ENCODE measurements around the gene DLK2. TPM values are rescaled to one million over a fixed set of nuclear protein-coding genes. Genes with fewer than 3 reads are reported as not detected.

DLK2 gene
- total RNA-seq, 2 experiments from 2014 or later: 1.0 to 1.1 TPM

- no peaks in the 10 kb centered on the region for H3K9me3 Mint-ChIP-seq
- H3K4me1 Mint-ChIP-seq (ENCODE audit: low read depth): peaks cover 33% of the 10 kb centered on the region
- ChIA-PET CTCF (interaction anchor here (4.4 kb wide), 1 partner anchor 31 kb away, joined by 23 read pairs; no protein-coding TSS in a partner anchor), POLR2A (interaction anchor here (1.5 kb wide), 1 partner anchor 42 kb away, joined by 6 read pairs; the partner anchor contains the start of genes POLR1C and YIPF3)
- no peak overlapping the region for H3K4me3 Mint-ChIP-seq
- DNase-seq: no peak
- H3K36me3 Mint-ChIP-seq (ENCODE audit: low read depth): peaks cover 7% of the 10 kb centered on the region
- TF ChIP-seq CTCF (IDR thresholded peaks at IDR 0.05): no peak
- H3K27ac Mint-ChIP-seq: no peak overlapping the region
- no peak for ATAC-seq
- intact Hi-C loops (cut with micrococcal nuclease): no loop called here
- no peaks in the 10 kb centered on the region for H3K27me3 Mint-ChIP-seq
These were observed 20.2 kb upstream of the DLK2 start for GRCh38 chr6:43475516-43475915.

- Mint-ChIP-seq H3K27ac (no peak overlapping the region), H3K36me3 (ENCODE audit: low read depth) (peaks cover 2% of the 10 kb centered on the region), H3K4me1 (ENCODE audit: low read depth) (peaks cover 10% of the 10 kb centered on the region), H3K4me3 (no peak overlapping the region), H3K9me3 (no peaks in the 10 kb centered on the region), H3K27me3 (peaks cover 11% of the 10 kb centered on the region)
- ChIA-PET POLR2A (no interaction called here), CTCF (interaction anchor here (1.3 to 3.7 kb wide), 2 partner anchors 13 to 35 kb away, joined by 4 to 17 read pairs; no protein-coding TSS in a partner anchor)
- no peak for TF ChIP-seq CTCF (IDR thresholded peaks at IDR 0.05)
- DNase-seq (no peak), ATAC-seq (no peak)
- intact Hi-C loops (cut with micrococcal nuclease): no loop called here
These were observed 17.2 kb upstream of the DLK2 start for GRCh38 chr6:43472515-43472914.

- no peak for TF ChIP-seq CTCF (IDR thresholded peaks at IDR 0.05)
- intact Hi-C loops (cut with micrococcal nuclease): no loop called here
- no peaks in the 10 kb centered on the region for H3K9me3 Mint-ChIP-seq
- peaks cover 16% of the 10 kb centered on the region for H3K27me3 Mint-ChIP-seq
- no peak overlapping the region for H3K27ac Mint-ChIP-seq
- H3K4me1 Mint-ChIP-seq (ENCODE audit: low read depth): no peaks in the 10 kb centered on the region
- H3K36me3 Mint-ChIP-seq (ENCODE audit: low read depth): no peaks in the 10 kb centered on the region
- H3K4me3 Mint-ChIP-seq: no peak overlapping the region
- ATAC-seq: no peak
- ChIA-PET POLR2A (interaction anchor here (0.8 to 0.9 kb wide), 2 partner anchors 11 to 263 kb away, joined by 3 read pairs; no protein-coding TSS in a partner anchor), CTCF (interaction anchor here (0.9 to 3.7 kb wide), 5 partner anchors 12 to 281 kb away, joined by 4 to 17 read pairs (median 4); partner anchors contain the start of gene DLK2)
- DNase-seq: no peak
These were observed 16.1 kb upstream of the DLK2 start for GRCh38 chr6:43471399-43471798.

GRCh38 chr6:43469947-43470346 is 14.6 kb upstream of the DLK2 start:
- Mint-ChIP-seq H3K27ac (no peak overlapping the region), H3K4me1 (ENCODE audit: low read depth) (no peaks in the 10 kb centered on the region), H3K27me3 (peaks cover 17% of the 10 kb centered on the region), H3K9me3 (no peaks in the 10 kb centered on the region), H3K36me3 (ENCODE audit: low read depth) (no peaks in the 10 kb centered on the region), H3K4me3 (no peak overlapping the region)
- ChIA-PET CTCF (no interaction called here), POLR2A (interaction anchor here (0.9 to 1.0 kb wide), 2 partner anchors 10 to 16 kb away, joined by 3 read pairs; no protein-coding TSS in a partner anchor)
- intact Hi-C loops (cut with micrococcal nuclease): no loop called here
- ATAC-seq: no peak
- no peak for DNase-seq
- TF ChIP-seq CTCF (IDR thresholded peaks at IDR 0.05): no peak

- peaks cover 18% of the 10 kb centered on the region for H3K27me3 Mint-ChIP-seq
- TF ChIP-seq CTCF (IDR thresholded peaks at IDR 0.05): no peak
- H3K9me3 Mint-ChIP-seq: no peaks in the 10 kb centered on the region
- no peak overlapping the region for H3K4me3 Mint-ChIP-seq
- no peak overlapping the region for H3K27ac Mint-ChIP-seq
- ATAC-seq (no peak), DNase-seq (no peak)
- H3K4me1 Mint-ChIP-seq (ENCODE audit: low read depth): no peaks in the 10 kb centered on the region
- H3K36me3 Mint-ChIP-seq (ENCODE audit: low read depth): no peaks in the 10 kb centered on the region
- POLR2A ChIA-PET: interaction anchor here (0.9 to 1.0 kb wide), 2 partner anchors 9 to 17 kb away, joined by 3 read pairs; no protein-coding TSS in a partner anchor
- CTCF ChIA-PET: no interaction called here
- intact Hi-C loops (cut with micrococcal nuclease): no loop called here
These were observed 13.7 kb upstream of the DLK2 start for GRCh38 chr6:43468748-43469681.

Data from activated CD8-positive, alpha-beta T cell treated with anti-CD3 and anti-CD28 coated beads for 36 hours (primary cell).